ENCODE results near the gene FGD3. TPM values are rescaled to one million over a fixed set of nuclear protein-coding genes. Genes with fewer than 3 reads are reported as not detected.

The FGD3 gene
- total and polyA plus RNA-seq, 2 donors (not counting 1 experiment from before 2014, with no cell fraction given): 130 to 134 TPM

DNA sequence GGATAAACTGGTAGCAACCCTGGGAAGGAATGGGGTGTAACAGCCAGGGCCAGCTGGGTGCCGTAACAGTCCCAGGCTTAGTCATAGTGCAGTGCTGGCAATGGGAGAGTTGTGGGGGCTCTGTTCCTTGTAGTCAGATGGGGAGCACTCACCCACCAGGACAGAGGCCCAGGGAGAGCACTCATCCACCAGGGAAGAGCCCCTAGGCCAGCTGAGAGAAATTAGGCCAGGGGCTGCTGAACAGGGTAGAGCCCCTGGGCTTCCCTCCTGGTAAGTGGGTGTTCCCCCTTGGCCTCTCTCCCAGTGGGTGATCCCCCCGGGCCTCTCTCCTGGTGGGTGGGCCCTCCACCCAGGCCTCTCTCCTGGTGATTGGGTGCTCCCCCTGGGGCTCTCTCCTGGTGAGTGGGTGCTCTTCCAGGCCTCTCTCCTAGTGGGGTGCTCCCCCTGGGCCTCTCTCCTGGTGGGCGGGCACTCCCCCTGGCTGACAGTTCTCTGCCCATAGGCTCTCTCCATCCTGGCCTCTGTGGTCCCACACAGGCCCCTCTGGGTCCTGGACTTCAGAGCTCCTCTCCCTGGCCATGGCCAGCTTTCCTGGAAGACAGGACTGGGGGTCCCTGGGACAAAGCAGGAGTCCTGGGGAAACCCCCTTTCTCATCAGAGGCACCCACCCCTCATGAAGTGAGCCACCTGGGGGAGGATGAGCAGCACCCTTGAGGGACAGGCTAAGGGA, 13.4 kb downstream of the FGD3 start:
- Mint-ChIP-seq H3K4me1 (peaks cover 47% of the 10 kb centered on the region), H3K27ac (no peak overlapping the region), H3K4me3 (no peak overlapping the region), H3K27me3 (no peaks in the 10 kb centered on the region), H3K9me3 (ENCODE audit: insufficient read depth) (no peaks in the 10 kb centered on the region)
- Histone ChIP-seq H3K4me1 (ENCODE audit: control insufficient read depth in 2 of 2, insufficient read depth in 2 of 2, low read length in 2 of 2) (peaks cover 25 to 40% of the 10 kb centered on the region in 2 donors), H2AFZ (ENCODE audit: insufficient read depth, low read depth, low read length, poor library complexity, severe bottlenecking) (no peak overlapping the region), H4K20me1 (ENCODE audit: control insufficient read depth, insufficient read depth, low read length, poor library complexity, severe bottlenecking) (peaks cover 5% of the 10 kb centered on the region), H3K9ac (ENCODE audit: low read length) (no peak overlapping the region), H3K27ac (ENCODE audit: low read length in 2 of 2) (no peak overlapping the region), H3K4me3 (ENCODE audit: control extremely low read depth in 1 of 5, extremely low read depth in 1 of 5, insufficient read depth in 1 of 5, low read depth in 2 of 5, low read length in 4 of 5) (no peak overlapping the region), H3K36me3 (replicated peaks in 1 of 2; ENCODE audit: control extremely low read depth in 1 of 2, control insufficient read depth in 1 of 2, extremely low read depth in 1 of 2, insufficient read depth in 2 of 2, low read length in 1 of 2) (peaks cover 0 to under 1% of the 10 kb centered on the region in 2 experiments), H3K27me3 (replicated peaks in 1 of 4; ENCODE audit: control extremely low read depth in 1 of 4, control insufficient read depth in 3 of 4, insufficient read depth in 4 of 4, low read length in 3 of 4) (no peaks in the 10 kb centered on the region), H3K9me3 (ENCODE audit: control extremely low read depth in 1 of 3, control insufficient read depth in 2 of 3, insufficient read depth in 1 of 3, low read length in 2 of 3) (peaks cover 0 to 15% (median 5%) of the 10 kb centered on the region in 3 donors), H3K4me2 (replicated peaks; ENCODE audit: low read depth, low read length, poor library complexity, severe bottlenecking) (no peak overlapping the region), H3K79me2 (ENCODE audit: control insufficient read depth, insufficient read depth, low read length) (peaks cover 72% of the 10 kb centered on the region)
- POLR2A ChIA-PET: no interaction called here
- ATAC-seq (ENCODE audit: low read depth): no peak
- CTCF ChIA-PET: interaction anchor here (0.6 kb wide), 1 partner anchor 68 kb away, joined by 3 read pairs; no protein-coding TSS in a partner anchor
- intact Hi-C loops (cut with micrococcal nuclease): loop anchor here (5.0 to 10.0 kb wide), 3 partner anchors 196 to 1002 kb away; partner anchors contain the start of gene BICD2
- TF ChIP-seq, protein P1, sequence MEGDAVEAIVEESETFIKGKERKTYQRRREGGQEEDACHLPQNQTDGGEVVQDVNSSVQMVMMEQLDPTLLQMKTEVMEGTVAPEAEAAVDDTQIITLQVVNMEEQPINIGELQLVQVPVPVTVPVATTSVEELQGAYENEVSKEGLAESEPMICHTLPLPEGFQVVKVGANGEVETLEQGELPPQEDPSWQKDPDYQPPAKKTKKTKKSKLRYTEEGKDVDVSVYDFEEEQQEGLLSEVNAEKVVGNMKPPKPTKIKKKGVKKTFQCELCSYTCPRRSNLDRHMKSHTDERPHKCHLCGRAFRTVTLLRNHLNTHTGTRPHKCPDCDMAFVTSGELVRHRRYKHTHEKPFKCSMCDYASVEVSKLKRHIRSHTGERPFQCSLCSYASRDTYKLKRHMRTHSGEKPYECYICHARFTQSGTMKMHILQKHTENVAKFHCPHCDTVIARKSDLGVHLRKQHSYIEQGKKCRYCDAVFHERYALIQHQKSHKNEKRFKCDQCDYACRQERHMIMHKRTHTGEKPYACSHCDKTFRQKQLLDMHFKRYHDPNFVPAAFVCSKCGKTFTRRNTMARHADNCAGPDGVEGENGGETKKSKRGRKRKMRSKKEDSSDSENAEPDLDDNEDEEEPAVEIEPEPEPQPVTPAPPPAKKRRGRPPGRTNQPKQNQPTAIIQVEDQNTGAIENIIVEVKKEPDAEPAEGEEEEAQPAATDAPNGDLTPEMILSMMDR (IDR thresholded peaks at IDR 0.05): no peak
- TF ChIP-seq EZH2 (IDR thresholded peaks at IDR 0.05; ENCODE audit: borderline replicate concordance, insufficient read depth, low read depth, low read length, poor library complexity, severe bottlenecking): no peak
- no peak for DNase-seq
- WGBS (ENCODE audit: insufficient coverage): 81% methylated on average over 2 of the region's 3 CpGs

All from B cell (primary cell).